ENCODE results near the gene YBX2. TPM values are rescaled to one million over a fixed set of nuclear protein-coding genes. Genes with fewer than 3 reads are reported as not detected.

YBX2 gene
- total RNA-seq, 1 experiment from 2014 or later, result 24.0 TPM

GRCh38 chr17:7312432-7313087 lies 18.1 kb upstream of the YBX2 start:
- H3K79me2 ChIP-seq (ENCODE audit: insufficient read depth, low read length), result peaks cover 21% of the 10 kb centered on the region
- no peaks in the 10 kb centered on the region for H3K27me3 ChIP-seq (ENCODE audit: insufficient read depth, low read length)
- no peak for TF ChIP-seq CTCF (conservative IDR thresholded peaks at IDR 0.05)
- H3K9ac ChIP-seq (ENCODE audit: extremely low read depth, insufficient read length, low read length), result no peak overlapping the region
- peaks cover 2% of the 10 kb centered on the region; the same call in 1 of the 2 replicates for H3K4me1 ChIP-seq (ENCODE audit: insufficient read depth, low read length)
- no peak overlapping the region for H3K14ac ChIP-seq (ENCODE audit: insufficient read depth, low read length)
- no peak overlapping the region for H3K4ac ChIP-seq (ENCODE audit: low read depth, low read length)
- no peak overlapping the region for H3K56ac ChIP-seq (ENCODE audit: insufficient read length, low read depth, low read length)
- H3K18ac ChIP-seq (ENCODE audit: insufficient read length, low read depth, low read length), result no peak overlapping the region
- H2AFZ ChIP-seq (ENCODE audit: low read length), result no peak overlapping the region
- no peak overlapping the region for H4K5ac ChIP-seq (ENCODE audit: insufficient read length, low read depth, low read length)
- peak overlapping the region; percentile 69 to 71; a peak in 2 of 5 replicates for H3K4me3 Mint-ChIP-seq
- H3K23me2 ChIP-seq (ENCODE audit: insufficient read length, low read depth, low read length, poor library complexity, severe bottlenecking), result peaks cover 19% of the 10 kb centered on the region
- no peaks in the 10 kb centered on the region for H4K20me1 ChIP-seq (ENCODE audit: control insufficient read depth, insufficient read depth, insufficient read length)
- H3K23ac ChIP-seq (ENCODE audit: insufficient read length, low read depth, low read length), result no peak overlapping the region
- no CpG with 5 or more reads among the region's 7 CpGs for WGBS (ENCODE audit: extremely low coverage, insufficient read length, low lambda C conversion rate)
- no peak overlapping the region for H2BK15ac ChIP-seq (ENCODE audit: low read depth, low read length)
- no peak overlapping the region for H2AK5ac ChIP-seq (ENCODE audit: insufficient read length, low read length)
- H3K9me3 Mint-ChIP-seq, result no peaks in the 10 kb centered on the region
- no peak overlapping the region for H2BK5ac ChIP-seq (ENCODE audit: insufficient read length, low read length)
- no peak overlapping the region for H2BK20ac ChIP-seq (ENCODE audit: low read depth, low read length, poor library complexity, severe bottlenecking)
- H3K4me2 ChIP-seq (ENCODE audit: insufficient read depth, insufficient read length, low read length), result no peak overlapping the region
- peaks cover 50 to 74% (median 70%) of the 10 kb centered on the region in 3 experiments for H3K36me3 Mint-ChIP-seq (ENCODE audit: insufficient read depth in 1 of 3, low read depth in 3 of 3)
- H3K4me1 Mint-ChIP-seq, result peaks cover 38 to 39% of the 10 kb centered on the region in 2 experiments
- no peaks in the 10 kb centered on the region for H3K9me3 ChIP-seq (ENCODE audit: control insufficient read depth, low read depth, low read length)
- H3K27ac Mint-ChIP-seq, result peak overlapping the region in 2 of 3 experiments; percentile 60 to 70; a peak in 3 of 7 replicates
- H4K8ac ChIP-seq (replicated peaks; ENCODE audit: insufficient read length, low read depth, low read length), result no peak overlapping the region
- H4K91ac ChIP-seq (ENCODE audit: insufficient read length, low read depth, low read length), result no peak overlapping the region
- H3K27me3 Mint-ChIP-seq (ENCODE audit: low read depth), result no peaks in the 10 kb centered on the region; the same call in 1 of the 2 replicates
- H3K79me1 ChIP-seq (ENCODE audit: insufficient read depth, low read depth, low read length, poor library complexity, severe bottlenecking), result no peaks in the 10 kb centered on the region
- no peak overlapping the region for H3K27ac ChIP-seq (ENCODE audit: insufficient read length, low read depth, low read length)
- H2BK120ac ChIP-seq (ENCODE audit: low read depth, low read length, poor library complexity, severe bottlenecking), result no peak overlapping the region
- H3T11ph ChIP-seq (ENCODE audit: low read length), result no peak overlapping the region
- DNase-seq, result no peak
- no peak overlapping the region for H2BK12ac ChIP-seq (ENCODE audit: insufficient read length, low read depth, low read length)

Data from H9 (cell line).